ENCODE measurements around the gene GRIK2. TPM values are rescaled to one million over a fixed set of nuclear protein-coding genes. Genes with fewer than 3 reads are reported as not detected.

Gene GRIK2
- total RNA-seq, 1 donor from 2014 or later = 95.5 TPM

- Mint-ChIP-seq H3K27ac (ENCODE audit: unreplicated experiment) (no peak overlapping the region), H3K9me3 (ENCODE audit: unreplicated experiment) (peaks cover 2% of the 10 kb centered on the region), H3K4me1 (ENCODE audit: low read depth, unreplicated experiment) (no peaks in the 10 kb centered on the region), H3K4me3 (ENCODE audit: unreplicated experiment) (no peak overlapping the region), H3K36me3 (ENCODE audit: unreplicated experiment) (no peaks in the 10 kb centered on the region), H3K27me3 (ENCODE audit: unreplicated experiment) (no peaks in the 10 kb centered on the region)
- no peak for TF ChIP-seq CTCF (IDR thresholded peaks at IDR 0.05; ENCODE audit: partially characterized antibody, unreplicated experiment)
- DNase-seq = no peak
Observed at GRCh38 chr6:101932704-101933103, 539.2 kb downstream of the GRIK2 start.

- H3K4me1 Mint-ChIP-seq (ENCODE audit: low read depth, unreplicated experiment) = peaks cover 6% of the 10 kb centered on the region
- TF ChIP-seq CTCF (IDR thresholded peaks at IDR 0.05; ENCODE audit: partially characterized antibody, unreplicated experiment) = no peak
Observed at GRCh38 chr6:101935732-101936131, 542.2 kb downstream of the GRIK2 start.

DNA sequence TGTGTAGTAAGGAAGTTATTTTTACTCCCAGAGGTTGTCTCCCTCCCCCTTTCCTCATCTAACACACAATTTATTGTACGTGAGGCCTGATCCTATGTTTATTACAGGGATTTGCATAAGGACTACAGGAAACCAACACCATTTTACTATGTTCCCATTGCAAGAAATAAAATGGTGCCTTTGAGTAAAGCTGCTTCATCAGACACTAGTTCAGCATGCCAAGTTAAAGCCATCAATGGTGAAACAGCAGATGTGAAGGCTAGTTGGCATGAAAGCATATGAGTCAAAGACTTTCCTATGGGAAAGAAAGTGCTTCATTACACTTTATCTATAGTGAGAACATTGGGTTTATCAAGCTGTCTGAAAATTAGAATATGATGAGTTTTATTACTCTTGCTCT is 543.0 kb downstream of the GRIK2 start:
- H3K4me3 Mint-ChIP-seq (ENCODE audit: unreplicated experiment) = no peak overlapping the region
- peaks cover 6% of the 10 kb centered on the region for H3K4me1 Mint-ChIP-seq (ENCODE audit: low read depth, unreplicated experiment)
- no peak for TF ChIP-seq CTCF (IDR thresholded peaks at IDR 0.05; ENCODE audit: partially characterized antibody, unreplicated experiment)
- peaks cover 2% of the 10 kb centered on the region for H3K9me3 Mint-ChIP-seq (ENCODE audit: unreplicated experiment)
- no peak for DNase-seq
- no peak overlapping the region for H3K27ac Mint-ChIP-seq (ENCODE audit: unreplicated experiment)
- no peaks in the 10 kb centered on the region for H3K36me3 Mint-ChIP-seq (ENCODE audit: unreplicated experiment)
- no peaks in the 10 kb centered on the region for H3K27me3 Mint-ChIP-seq (ENCODE audit: unreplicated experiment)

More at GRCh38 chr6:101935732-101936131, 542.2 kb downstream of the GRIK2 start:
- Mint-ChIP-seq H3K27ac (ENCODE audit: unreplicated experiment) (no peak overlapping the region), H3K27me3 (ENCODE audit: unreplicated experiment) (no peaks in the 10 kb centered on the region), H3K36me3 (ENCODE audit: unreplicated experiment) (no peaks in the 10 kb centered on the region), H3K4me3 (ENCODE audit: unreplicated experiment) (no peak overlapping the region), H3K9me3 (ENCODE audit: unreplicated experiment) (peaks cover 2% of the 10 kb centered on the region)
- DNase-seq = no peak

DNA sequence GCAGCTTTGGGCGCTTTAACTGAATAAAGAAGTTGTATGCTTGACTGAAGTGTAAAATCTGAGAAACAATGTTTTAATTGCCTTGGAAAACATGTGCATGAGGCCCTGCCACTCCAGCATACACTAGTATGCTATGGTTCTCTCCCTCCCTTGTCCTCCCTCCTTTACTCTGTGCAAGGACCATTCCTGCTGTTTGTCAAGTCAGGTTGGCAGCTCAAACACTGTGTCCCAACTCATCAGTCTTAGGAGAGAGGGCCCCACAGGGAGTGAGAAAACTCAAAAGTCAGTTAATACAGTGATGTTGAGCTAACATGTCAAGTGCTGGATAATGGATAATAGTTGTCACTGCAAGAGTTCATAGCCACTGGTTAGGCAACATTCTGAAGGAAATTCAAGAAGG is 543.6 kb downstream of the GRIK2 start:
- peaks cover 2% of the 10 kb centered on the region for H3K9me3 Mint-ChIP-seq (ENCODE audit: unreplicated experiment)
- no peak overlapping the region for H3K4me3 Mint-ChIP-seq (ENCODE audit: unreplicated experiment)
- H3K4me1 Mint-ChIP-seq (ENCODE audit: low read depth, unreplicated experiment) = peaks cover 6% of the 10 kb centered on the region
- DNase-seq = no peak
- TF ChIP-seq CTCF (IDR thresholded peaks at IDR 0.05; ENCODE audit: partially characterized antibody, unreplicated experiment) = no peak
- no peaks in the 10 kb centered on the region for H3K27me3 Mint-ChIP-seq (ENCODE audit: unreplicated experiment)
- no peak overlapping the region for H3K27ac Mint-ChIP-seq (ENCODE audit: unreplicated experiment)
- peaks cover 2% of the 10 kb centered on the region for H3K36me3 Mint-ChIP-seq (ENCODE audit: unreplicated experiment)

- Mint-ChIP-seq H3K9me3 (ENCODE audit: unreplicated experiment) (no peaks in the 10 kb centered on the region), H3K4me1 (ENCODE audit: low read depth, unreplicated experiment) (peaks cover 6% of the 10 kb centered on the region), H3K27me3 (ENCODE audit: unreplicated experiment) (peaks cover 4% of the 10 kb centered on the region), H3K36me3 (ENCODE audit: unreplicated experiment) (peaks cover 14% of the 10 kb centered on the region), H3K27ac (ENCODE audit: unreplicated experiment) (no peak overlapping the region), H3K4me3 (ENCODE audit: unreplicated experiment) (no peak overlapping the region)
- no peak for DNase-seq
- no peak for TF ChIP-seq CTCF (IDR thresholded peaks at IDR 0.05; ENCODE audit: partially characterized antibody, unreplicated experiment)
Observed at GRCh38 chr6:101940391-101940790, 546.9 kb downstream of the GRIK2 start.
